ENCODE measurements around the gene SLC66A1. TPM values are rescaled to one million over a fixed set of nuclear protein-coding genes. Genes with fewer than 3 reads are reported as not detected.
A peak's percentile ranks its signal among the peaks of the same experiment; 100 is the strongest.
"Not testable (repeated sequence)": the region's sequence is repeated elsewhere in the genome, so short reads cannot be mapped to it uniquely, and the experiment has no call there.

Gene SLC66A1
- total RNA-seq = 14.6 TPM

GRCh38 chr1:19311931-19312781 is at the start of gene SLC66A1, which contains the start of gene AKR7A2:
SLC66A1 (plus strand) TSS chr1:19312326; CDS start chr1:19317678, 5,352 bp downstream.
AKR7A2 (minus strand) TSS chr1:19312144; CDS start chr1:19312124, 20 bp downstream.
- H3K36me3 ChIP-seq (ENCODE audit: control insufficient read depth in 3 of 3, insufficient read depth in 3 of 3, low read length in 3 of 3) = peaks cover 13 to 19% (median 15%) of the 10 kb centered on the region in 3 donors
- H3K4me3 ChIP-seq (ENCODE audit: low read length in 3 of 3) = peak within 1 kb of the TSS; percentile 71 to 89 (median 80)
- peaks cover 26 to 42% (median 28%) of the 10 kb centered on the region in 3 donors for H3K4me1 ChIP-seq (ENCODE audit: control insufficient read depth in 3 of 3, insufficient read depth in 3 of 3, low read length in 3 of 3)
- H3K27me3 ChIP-seq (ENCODE audit: control insufficient read depth in 3 of 3, insufficient read depth in 3 of 3, low read length in 3 of 3) = no peaks in the 10 kb centered on the region
- peak within 1 kb of the TSS; percentile 87 to 93 (median 88) for H3K9ac ChIP-seq (ENCODE audit: low read depth in 1 of 3, low read length in 3 of 3)
- peak within 1 kb of the TSS; percentile 90 for H3K27ac ChIP-seq (ENCODE audit: low read depth, low read length)
- no peaks in the 10 kb centered on the region for H3K9me3 ChIP-seq (ENCODE audit: control insufficient read depth in 3 of 3, low read length in 3 of 3)

- Histone ChIP-seq H3K9me3 (ENCODE audit: control insufficient read depth in 3 of 3, low read length in 3 of 3) (no peaks in the 10 kb centered on the region), H3K27me3 (ENCODE audit: control insufficient read depth in 3 of 3, insufficient read depth in 3 of 3, low read length in 3 of 3) (no peaks in the 10 kb centered on the region), H3K36me3 (ENCODE audit: control insufficient read depth in 3 of 3, insufficient read depth in 3 of 3, low read length in 3 of 3) (peaks cover 23 to 28% (median 26%) of the 10 kb centered on the region in 3 donors), H3K9ac (ENCODE audit: low read depth in 1 of 3, low read length in 3 of 3) (peak overlapping the region in 1 of 3 donors; percentile 27), H3K27ac (ENCODE audit: low read depth, low read length) (no peak overlapping the region), H3K4me1 (ENCODE audit: control insufficient read depth in 3 of 3, insufficient read depth in 3 of 3, low read length in 3 of 3) (no peaks in the 10 kb centered on the region), H3K4me3 (ENCODE audit: low read length in 3 of 3) (no peak overlapping the region)
Measured at GRCh38 chr1:19262744-19263143, 49.4 kb upstream of the SLC66A1 start.

GRCh38 chr1:19268445-19268844 is 43.7 kb upstream of the SLC66A1 start:
- Histone ChIP-seq H3K4me1 (ENCODE audit: control insufficient read depth in 3 of 3, insufficient read depth in 3 of 3, low read length in 3 of 3) (no peaks in the 10 kb centered on the region), H3K9ac (ENCODE audit: low read depth in 1 of 3, low read length in 3 of 3) (no peak overlapping the region), H3K9me3 (ENCODE audit: control insufficient read depth in 3 of 3, low read length in 3 of 3) (no peaks in the 10 kb centered on the region), H3K36me3 (ENCODE audit: control insufficient read depth in 3 of 3, insufficient read depth in 3 of 3, low read length in 3 of 3) (no peaks in the 10 kb centered on the region), H3K27ac (ENCODE audit: low read depth, low read length) (no peak overlapping the region), H3K4me3 (ENCODE audit: low read length in 3 of 3) (no peak overlapping the region), H3K27me3 (ENCODE audit: control insufficient read depth in 3 of 3, insufficient read depth in 3 of 3, low read length in 3 of 3) (peaks cover 0 to 2% (median 0%) of the 10 kb centered on the region in 3 donors)

- not testable (repeated sequence) for H3K9ac ChIP-seq (ENCODE audit: low read depth in 1 of 3, low read length in 3 of 3); H3K9me3 ChIP-seq (ENCODE audit: control insufficient read depth in 3 of 3, low read length in 3 of 3); H3K4me3 ChIP-seq (ENCODE audit: low read length in 3 of 3); H3K36me3 ChIP-seq (ENCODE audit: control insufficient read depth in 3 of 3, insufficient read depth in 3 of 3, low read length in 3 of 3); H3K27ac ChIP-seq (ENCODE audit: low read depth, low read length); H3K27me3 ChIP-seq (ENCODE audit: control insufficient read depth in 3 of 3, insufficient read depth in 3 of 3, low read length in 3 of 3); H3K4me1 ChIP-seq (ENCODE audit: control insufficient read depth in 3 of 3, insufficient read depth in 3 of 3, low read length in 3 of 3)
Measured at GRCh38 chr1:19269427-19270342, 42.4 kb upstream of the SLC66A1 start.

GRCh38 chr1:19270343-19270730 is 41.8 kb upstream of the SLC66A1 start:
- not testable (repeated sequence) for H3K27me3 ChIP-seq (ENCODE audit: control insufficient read depth in 3 of 3, insufficient read depth in 3 of 3, low read length in 3 of 3); H3K4me1 ChIP-seq (ENCODE audit: control insufficient read depth in 3 of 3, insufficient read depth in 3 of 3, low read length in 3 of 3); H3K4me3 ChIP-seq (ENCODE audit: low read length in 3 of 3); H3K36me3 ChIP-seq (ENCODE audit: control insufficient read depth in 3 of 3, insufficient read depth in 3 of 3, low read length in 3 of 3); H3K9me3 ChIP-seq (ENCODE audit: control insufficient read depth in 3 of 3, low read length in 3 of 3); H3K27ac ChIP-seq (ENCODE audit: low read depth, low read length); H3K9ac ChIP-seq (ENCODE audit: low read depth in 1 of 3, low read length in 3 of 3)

DNA sequence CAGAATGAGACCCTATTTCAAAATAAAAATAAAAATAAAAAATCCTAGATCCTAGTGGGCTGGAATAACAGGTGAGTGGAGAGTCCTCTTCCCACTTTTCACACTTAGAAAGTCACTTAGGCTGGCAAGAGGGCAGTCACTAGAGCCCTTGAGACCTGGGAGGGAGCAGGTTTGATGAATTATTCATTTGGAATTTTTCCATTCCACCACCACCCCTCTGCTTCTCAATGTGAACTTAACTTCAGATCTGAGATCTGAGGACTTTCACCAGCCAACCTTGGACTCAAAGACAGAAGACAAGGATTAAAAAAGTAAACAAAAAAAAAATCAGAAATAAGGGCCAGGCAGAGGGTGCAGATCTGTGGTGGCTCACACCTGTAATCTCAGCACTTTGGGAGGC is 40.1 kb upstream of the SLC66A1 start:
- Histone ChIP-seq H3K9ac (ENCODE audit: low read depth in 1 of 3, low read length in 3 of 3) (no peak overlapping the region), H3K36me3 (ENCODE audit: control insufficient read depth in 3 of 3, insufficient read depth in 3 of 3, low read length in 3 of 3) (no peaks in the 10 kb centered on the region), H3K9me3 (ENCODE audit: control insufficient read depth in 3 of 3, low read length in 3 of 3) (no peaks in the 10 kb centered on the region), H3K4me3 (ENCODE audit: low read length in 3 of 3) (no peak overlapping the region), H3K4me1 (ENCODE audit: control insufficient read depth in 3 of 3, insufficient read depth in 3 of 3, low read length in 3 of 3) (no peaks in the 10 kb centered on the region), H3K27me3 (ENCODE audit: control insufficient read depth in 3 of 3, insufficient read depth in 3 of 3, low read length in 3 of 3) (peaks cover 0 to 5% (median 4%) of the 10 kb centered on the region in 3 donors), H3K27ac (ENCODE audit: low read depth, low read length) (no peak overlapping the region)

- Histone ChIP-seq H3K27me3 (ENCODE audit: control insufficient read depth in 3 of 3, insufficient read depth in 3 of 3, low read length in 3 of 3) (peaks cover 0 to 5% (median 4%) of the 10 kb centered on the region in 3 donors), H3K9ac (ENCODE audit: low read depth in 1 of 3, low read length in 3 of 3) (no peak overlapping the region), H3K36me3 (ENCODE audit: control insufficient read depth in 3 of 3, insufficient read depth in 3 of 3, low read length in 3 of 3) (no peaks in the 10 kb centered on the region), H3K27ac (ENCODE audit: low read depth, low read length) (no peak overlapping the region), H3K4me1 (ENCODE audit: control insufficient read depth in 3 of 3, insufficient read depth in 3 of 3, low read length in 3 of 3) (no peaks in the 10 kb centered on the region), H3K9me3 (ENCODE audit: control insufficient read depth in 3 of 3, low read length in 3 of 3) (no peaks in the 10 kb centered on the region), H3K4me3 (ENCODE audit: low read length in 3 of 3) (no peak overlapping the region)
Measured at GRCh38 chr1:19273106-19273843, 38.9 kb upstream of the SLC66A1 start.

GRCh38 chr1:19273844-19274531 is 38.1 kb upstream of the SLC66A1 start:
- H3K9me3 ChIP-seq (ENCODE audit: control insufficient read depth in 3 of 3, low read length in 3 of 3); H3K36me3 ChIP-seq (ENCODE audit: control insufficient read depth in 3 of 3, insufficient read depth in 3 of 3, low read length in 3 of 3); H3K9ac ChIP-seq (ENCODE audit: low read depth in 1 of 3, low read length in 3 of 3); H3K27me3 ChIP-seq (ENCODE audit: control insufficient read depth in 3 of 3, insufficient read depth in 3 of 3, low read length in 3 of 3); H3K4me3 ChIP-seq (ENCODE audit: low read length in 3 of 3); H3K27ac ChIP-seq (ENCODE audit: low read depth, low read length); H3K4me1 ChIP-seq (ENCODE audit: control insufficient read depth in 3 of 3, insufficient read depth in 3 of 3, low read length in 3 of 3): not testable (repeated sequence)

DNA sequence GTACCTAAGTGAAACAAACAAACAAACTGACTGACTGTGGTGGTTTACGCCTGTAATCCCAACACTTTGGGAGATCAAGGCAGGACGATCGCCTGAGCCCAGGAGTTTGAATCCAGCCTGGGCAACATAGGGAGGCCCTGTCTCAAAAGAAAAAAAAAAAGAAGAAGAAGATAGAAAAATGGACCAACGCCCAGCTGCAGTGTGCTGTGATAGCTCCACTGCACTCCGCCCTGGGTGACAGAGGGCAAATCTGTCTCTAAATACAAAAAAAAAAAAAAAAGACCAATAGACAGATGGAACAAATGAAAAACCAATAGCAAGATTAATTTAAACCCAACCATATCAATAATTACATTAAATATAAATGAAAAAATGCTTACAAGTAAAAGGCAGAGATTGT is 37.5 kb upstream of the SLC66A1 start:
- Histone ChIP-seq H3K9me3 (ENCODE audit: control insufficient read depth in 3 of 3, low read length in 3 of 3) (no peaks in the 10 kb centered on the region), H3K4me3 (ENCODE audit: low read length in 3 of 3) (no peak overlapping the region), H3K9ac (ENCODE audit: low read depth in 1 of 3, low read length in 3 of 3) (no peak overlapping the region), H3K27me3 (ENCODE audit: control insufficient read depth in 3 of 3, insufficient read depth in 3 of 3, low read length in 3 of 3) (peaks cover 0 to 5% (median 4%) of the 10 kb centered on the region in 3 donors), H3K4me1 (ENCODE audit: control insufficient read depth in 3 of 3, insufficient read depth in 3 of 3, low read length in 3 of 3) (no peaks in the 10 kb centered on the region), H3K27ac (ENCODE audit: low read depth, low read length) (no peak overlapping the region), H3K36me3 (ENCODE audit: control insufficient read depth in 3 of 3, insufficient read depth in 3 of 3, low read length in 3 of 3) (no peaks in the 10 kb centered on the region)

Measured in skeletal muscle tissue (tissue), 4 donors.